ENCODE measurements around the gene CNTN5.

The CNTN5 gene

GRCh38 chr11:99383648-99384245, 363.0 kb downstream of the CNTN5 start:
- DNase-seq (ENCODE audit: low spot score), result no peak

GRCh38 chr11:99391245-99391644, 370.5 kb downstream of the CNTN5 start:
- DNase-seq (ENCODE audit: low spot score), result no peak

- no peak for DNase-seq (ENCODE audit: low spot score)
These were observed 385.6 kb downstream of the CNTN5 start for GRCh38 chr11:99406345-99406744.

- no peak for DNase-seq (ENCODE audit: low spot score)
These were observed 389.9 kb downstream of the CNTN5 start for GRCh38 chr11:99410636-99411035.

GRCh38 chr11:99418927-99419720, 398.4 kb downstream of the CNTN5 start:
- DNase-seq (ENCODE audit: low spot score), result no peak

- DNase-seq (ENCODE audit: low spot score), result no peak
These were observed 399.2 kb downstream of the CNTN5 start for GRCh38 chr11:99419991-99420390.

- no peak for DNase-seq (ENCODE audit: low spot score)
These were observed 402.1 kb downstream of the CNTN5 start for GRCh38 chr11:99422581-99423427.

- no peak for DNase-seq (ENCODE audit: low spot score)
These were observed 402.8 kb downstream of the CNTN5 start for GRCh38 chr11:99423428-99423983.

- DNase-seq (ENCODE audit: low spot score), result no peak
These were observed 403.8 kb downstream of the CNTN5 start for GRCh38 chr11:99424313-99425084.

- DNase-seq (ENCODE audit: low spot score), result no peak
These were observed 404.8 kb downstream of the CNTN5 start for GRCh38 chr11:99425596-99425995.

GRCh38 chr11:99432677-99433076, 411.9 kb downstream of the CNTN5 start:
- DNase-seq (ENCODE audit: low spot score), result no peak

- DNase-seq (ENCODE audit: low spot score), result no peak
These were observed 422.5 kb downstream of the CNTN5 start for GRCh38 chr11:99443276-99443675.

GRCh38 chr11:99446400-99446799, 425.7 kb downstream of the CNTN5 start:
- DNase-seq (ENCODE audit: low spot score), result no peak

GRCh38 chr11:99449345-99449744, 428.6 kb downstream of the CNTN5 start:
- DNase-seq (ENCODE audit: low spot score), result no peak

- no peak for DNase-seq (ENCODE audit: low spot score)
These were observed 431.3 kb downstream of the CNTN5 start for GRCh38 chr11:99452075-99452474.

GRCh38 chr11:99461913-99462312, 441.2 kb downstream of the CNTN5 start:
- no peak for DNase-seq (ENCODE audit: low spot score)

- no peak for DNase-seq (ENCODE audit: low spot score)
These were observed 444.2 kb downstream of the CNTN5 start for GRCh38 chr11:99464985-99465384.

GRCh38 chr11:99489581-99489980, 468.8 kb downstream of the CNTN5 start:
- DNase-seq (ENCODE audit: low spot score), result no peak

- DNase-seq (ENCODE audit: low spot score), result no peak
These were observed 473.3 kb downstream of the CNTN5 start for GRCh38 chr11:99494065-99494464.

- DNase-seq (ENCODE audit: low spot score), result no peak
These were observed 480.9 kb downstream of the CNTN5 start for GRCh38 chr11:99501655-99502054.

- DNase-seq (ENCODE audit: low spot score), result no peak
These were observed 484.6 kb downstream of the CNTN5 start for GRCh38 chr11:99505316-99505715.

GRCh38 chr11:99505831-99506230, 485.1 kb downstream of the CNTN5 start:
- DNase-seq (ENCODE audit: low spot score), result no peak

Data from germinal center (tissue), 1 donor.